SK-N-SH (cell line): ENCODE results near the gene SLC1A2.

Experiments used
- EP300 ChIP-seq, 2 experiments: IDR thresholded peaks; 2 replicates each; pipeline versions ENCODE4 v1.4.0 to v1.6.1; 2012; ENCODE audit warnings: borderline replicate concordance in 1 of 2, low read depth in 1 of 2, low read length in 1 of 2
- FOSL2 ChIP-seq: IDR thresholded peaks from 2 replicates; pipeline ENCODE4 v1.4.0; 2012; ENCODE audit warnings: low read depth, mild to moderate bottlenecking, moderate library complexity, borderline replicate concordance

- TF ChIP-seq EP300 (IDR thresholded peaks at IDR 0.05; ENCODE audit: borderline replicate concordance in 1 of 2, low read depth in 1 of 2, low read length in 1 of 2): no peak
- no peak for TF ChIP-seq FOSL2
Observed at GRCh38 chr11:35330156-35330889, 89.0 kb downstream of the SLC1A2 start.
